ENCODE results near the gene KLHL10. TPM values are rescaled to one million over a fixed set of nuclear protein-coding genes. Genes with fewer than 3 reads are reported as not detected.
A peak's percentile ranks its signal among the peaks of the same experiment; 100 is the strongest.

The KLHL10 gene
- total RNA-seq, 4 donors from 2014 or later, result 0.57 TPM; not detected in 3

DNA sequence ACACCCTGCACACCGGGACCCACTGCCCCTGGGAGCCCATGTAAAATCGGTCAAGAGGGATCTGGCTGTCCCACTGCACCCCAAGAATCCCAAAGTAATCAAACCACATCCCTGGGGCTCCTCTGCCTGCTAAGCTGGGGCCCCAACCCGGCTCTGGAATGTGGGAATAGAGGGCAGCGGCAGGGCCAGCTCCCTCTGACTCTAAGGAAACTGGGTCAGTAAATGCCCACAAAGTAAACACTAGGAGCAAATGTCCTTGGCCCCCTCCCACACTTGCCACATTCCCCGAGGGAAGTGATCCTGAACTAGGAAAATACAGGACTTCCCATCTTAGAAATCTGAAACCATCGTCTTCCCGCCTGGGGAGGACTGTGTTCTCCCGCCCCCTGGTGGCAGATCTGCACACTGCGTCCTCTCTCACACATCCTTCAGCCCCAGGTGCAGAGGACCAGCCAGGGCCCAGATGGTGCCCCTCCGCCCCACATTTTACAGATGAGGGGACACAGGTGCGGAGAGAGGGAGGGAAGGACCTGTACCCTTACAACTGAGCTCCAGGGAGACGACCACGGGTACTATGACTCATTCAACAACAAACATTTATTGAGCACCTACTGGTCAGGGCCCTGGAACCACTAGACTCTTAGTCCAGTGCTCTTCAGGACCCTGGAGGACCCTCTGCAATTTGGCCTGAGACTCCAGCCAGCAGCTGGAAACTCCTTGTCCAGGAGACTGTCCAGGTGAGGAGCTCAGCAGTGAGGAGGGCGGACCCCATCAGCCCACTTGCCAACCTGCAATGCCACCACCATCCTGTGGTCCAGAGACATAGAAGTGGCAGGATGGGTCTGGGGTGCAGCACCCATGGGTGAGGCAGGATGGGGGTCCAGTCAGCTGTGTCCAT is 36.0 kb upstream of the KLHL10 start:
- Histone ChIP-seq H3K4me1 (peaks cover 10 to 44% (median 17%) of the 10 kb centered on the region in 3 donors), H3K27ac (peak overlapping the region; percentile 90 to 96 (median 92)), H3K36me3 (no peaks in the 10 kb centered on the region), H3K27me3 (no peaks in the 10 kb centered on the region), H3K4me3 (peak overlapping the region in 3 of 4 donors; percentile 5 to 51 (median 14)), H3K9me3 (no peaks in the 10 kb centered on the region)
- 13 to 21% methylated on average over 4 to 10 of the region's 14 CpGs for WGBS, 2 donors
- intact Hi-C loops (cut with DNase I), result loop anchor here (2.0 kb wide), 1 partner anchor 63 kb away; no protein-coding TSS in a partner anchor
- DNase-seq, result no peak
- TF ChIP-seq, protein P1, sequence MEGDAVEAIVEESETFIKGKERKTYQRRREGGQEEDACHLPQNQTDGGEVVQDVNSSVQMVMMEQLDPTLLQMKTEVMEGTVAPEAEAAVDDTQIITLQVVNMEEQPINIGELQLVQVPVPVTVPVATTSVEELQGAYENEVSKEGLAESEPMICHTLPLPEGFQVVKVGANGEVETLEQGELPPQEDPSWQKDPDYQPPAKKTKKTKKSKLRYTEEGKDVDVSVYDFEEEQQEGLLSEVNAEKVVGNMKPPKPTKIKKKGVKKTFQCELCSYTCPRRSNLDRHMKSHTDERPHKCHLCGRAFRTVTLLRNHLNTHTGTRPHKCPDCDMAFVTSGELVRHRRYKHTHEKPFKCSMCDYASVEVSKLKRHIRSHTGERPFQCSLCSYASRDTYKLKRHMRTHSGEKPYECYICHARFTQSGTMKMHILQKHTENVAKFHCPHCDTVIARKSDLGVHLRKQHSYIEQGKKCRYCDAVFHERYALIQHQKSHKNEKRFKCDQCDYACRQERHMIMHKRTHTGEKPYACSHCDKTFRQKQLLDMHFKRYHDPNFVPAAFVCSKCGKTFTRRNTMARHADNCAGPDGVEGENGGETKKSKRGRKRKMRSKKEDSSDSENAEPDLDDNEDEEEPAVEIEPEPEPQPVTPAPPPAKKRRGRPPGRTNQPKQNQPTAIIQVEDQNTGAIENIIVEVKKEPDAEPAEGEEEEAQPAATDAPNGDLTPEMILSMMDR (IDR thresholded peaks at IDR 0.05), result peak; percentile 95 to 99 (median 99)
- no peak for TF ChIP-seq POLR2A (IDR thresholded peaks at IDR 0.05)

GRCh38 chr17:41803049-41804020 is 34.3 kb upstream of the KLHL10 start:
- WGBS, 2 donors, result 51 to 63% methylated on average over 10 to 19 of the region's 24 CpGs
- TF ChIP-seq, protein P1 (IDR thresholded peaks at IDR 0.05), result no peak
- no peak for TF ChIP-seq POLR2A (IDR thresholded peaks at IDR 0.05)
- Histone ChIP-seq H3K27me3 (no peaks in the 10 kb centered on the region), H3K9me3 (no peaks in the 10 kb centered on the region), H3K36me3 (no peaks in the 10 kb centered on the region), H3K27ac (no peak overlapping the region), H3K4me1 (peaks cover 10 to 41% (median 17%) of the 10 kb centered on the region in 3 donors), H3K4me3 (no peak overlapping the region)
- DNase-seq, result no peak
- intact Hi-C loops (cut with DNase I), result loop anchor here (2.0 kb wide), 1 partner anchor 65 kb away; no protein-coding TSS in a partner anchor

DNA sequence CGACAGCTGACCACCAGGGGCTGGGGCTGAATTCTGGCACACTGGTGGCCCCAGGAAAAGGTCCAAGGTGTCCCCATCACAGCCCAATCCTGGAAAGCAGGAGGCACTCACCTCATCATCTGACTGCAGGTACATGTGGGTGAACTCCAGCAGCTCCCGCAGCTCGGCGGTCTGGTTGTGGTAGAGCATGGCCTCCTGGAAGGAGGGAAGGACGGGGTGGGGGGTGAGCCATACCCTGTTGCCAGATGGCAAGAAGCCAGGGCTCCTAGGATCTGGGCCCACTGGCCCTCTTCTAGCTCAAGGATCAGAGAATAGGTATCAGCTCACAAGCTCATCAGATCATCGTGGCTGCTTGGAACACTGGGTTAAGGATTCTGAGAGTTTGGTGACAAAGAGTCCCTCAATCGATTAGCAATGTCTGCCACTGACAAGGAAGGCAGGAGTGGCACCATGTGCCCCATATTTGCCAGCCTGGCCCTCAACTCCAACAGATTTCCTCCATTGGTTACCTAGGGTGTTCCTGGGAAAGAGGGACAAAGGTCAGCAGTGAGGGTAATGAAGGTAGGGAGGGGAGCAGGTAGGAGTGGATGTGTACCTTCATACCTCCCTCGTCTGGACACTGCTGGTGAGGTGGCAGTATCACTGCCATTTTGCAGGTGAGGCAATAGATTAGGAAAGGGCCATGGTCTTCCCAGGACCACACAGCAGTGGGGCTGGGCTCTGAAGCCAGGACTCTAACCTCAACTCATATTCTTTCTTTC is 30.8 kb upstream of the KLHL10 start:
- Histone ChIP-seq H3K27me3 (peaks cover 0 to 6% (median 0%) of the 10 kb centered on the region in 4 donors), H3K4me1 (peaks cover 15 to 37% (median 21%) of the 10 kb centered on the region in 3 donors), H3K4me3 (no peak overlapping the region), H3K36me3 (no peaks in the 10 kb centered on the region), H3K9me3 (no peaks in the 10 kb centered on the region), H3K27ac (no peak overlapping the region)
- 70 to 79% methylated on average over 4 to 5 of the region's 8 CpGs for WGBS, 2 donors
- intact Hi-C loops (cut with DNase I), result no loop called here
- TF ChIP-seq POLR2A (IDR thresholded peaks at IDR 0.05), result no peak
- TF ChIP-seq, protein P1 (IDR thresholded peaks at IDR 0.05), result no peak
- DNase-seq, result no peak

- TF ChIP-seq, protein P1 (IDR thresholded peaks at IDR 0.05), result no peak
- no peak for TF ChIP-seq POLR2A (IDR thresholded peaks at IDR 0.05)
- DNase-seq, result no peak
- Histone ChIP-seq H3K36me3 (no peaks in the 10 kb centered on the region), H3K27me3 (peaks cover 0 to 25% (median 0%) of the 10 kb centered on the region in 4 donors), H3K4me3 (peak overlapping the region; percentile 50 to 85 (median 61)), H3K9me3 (no peaks in the 10 kb centered on the region), H3K27ac (peak overlapping the region; percentile 57 to 78 (median 69)), H3K4me1 (peaks cover 22 to 54% (median 33%) of the 10 kb centered on the region in 3 donors)
- WGBS, 2 donors, result 41 to 64% methylated on average over 6 to 9 of the region's 58 CpGs
- intact Hi-C loops (cut with DNase I), result no loop called here
Measured at GRCh38 chr17:41810659-41811548, 26.7 kb upstream of the KLHL10 start.

Data from esophagus squamous epithelium (tissue), 5 donors.